HepG2 (cell line): ENCODE measurements around the gene GPN2. TPM values are rescaled to one million over a fixed set of nuclear protein-coding genes. Genes with fewer than 3 reads are reported as not detected.
A peak's percentile ranks its signal among the peaks of the same experiment; 100 is the strongest.

Source experiments
- AGO1 ChIP-seq: fragments of 200-400 bp; formaldehyde crosslinking; IDR thresholded peaks from 2 replicates; pipeline ENCODE4 v1.6.1; 2017; ENCODE audit warnings: mild to moderate bottlenecking, low read depth, low read length, moderate library complexity; ENCODE audit not compliant: poor library complexity, severe bottlenecking
- ARID2 ChIP-seq: sonication (generic); formaldehyde crosslinking; IDR thresholded peaks from 2 replicates; pipeline ENCODE4 v1.8.1; 2022; ENCODE audit warnings: mild to moderate bottlenecking, missing genetic modification reagents, borderline replicate concordance
- CEBPB ChIP-seq: IDR thresholded peaks from 2 replicates; pipeline ENCODE4 v1.6.1; 2011; ENCODE audit warnings: low read depth, low read length, improper control_type of control experiment, borderline replicate concordance
- CTCF ChIP-seq: sonication (generic); formaldehyde crosslinking; IDR thresholded peaks from 2 replicates; pipeline ENCODE4 v1.5.0; 2020; ENCODE audit warnings: mild to moderate bottlenecking, missing genetic modification reagents, moderate library complexity
- DNMT1 ChIP-seq: sonication (generic); formaldehyde crosslinking; IDR thresholded peaks from 2 replicates; pipeline ENCODE4 v1.5.1; 2020; ENCODE audit warnings: mild to moderate bottlenecking, missing genetic modification reagents
- GFI1 ChIP-seq: sonication (generic); formaldehyde crosslinking; IDR thresholded peaks from 2 replicates; pipeline ENCODE4 v1.5.0; 2020; ENCODE audit warnings: missing genetic modification reagents, mild to moderate bottlenecking, borderline replicate concordance
- HOXA9 ChIP-seq: sonication (generic); formaldehyde crosslinking; IDR thresholded peaks from 2 replicates; pipeline ENCODE4 v1.8.1; 2022; ENCODE audit warnings: missing genetic modification reagents, mild to moderate bottlenecking, moderate library complexity, borderline replicate concordance
- MAFF ChIP-seq: IDR thresholded peaks from 2 replicates; pipeline ENCODE4 v1.6.1; 2011; ENCODE audit warnings: low read depth, low read length, improper control_type of control experiment
- MED8 ChIP-seq: sonication (generic); formaldehyde crosslinking; IDR thresholded peaks from 2 replicates; pipeline ENCODE4 v1.8.1; 2023; ENCODE audit warnings: mild to moderate bottlenecking, missing genetic modification reagents; ENCODE audit not compliant: insufficient replicate concordance
- MIER3 ChIP-seq: IDR thresholded peaks from 2 replicates; pipeline ENCODE4 v1.6.1; 2016; ENCODE audit warnings: missing compliant biosample characterization, borderline replicate concordance
- MXI1 ChIP-seq: IDR thresholded peaks from 3 replicates; pipeline ENCODE4 v1.6.1; 2012; ENCODE audit warnings: low read depth, low read length, inconsistent platforms, borderline replicate concordance
- NAIF1 ChIP-seq: sonication (generic); formaldehyde crosslinking; IDR thresholded peaks from 2 replicates; pipeline ENCODE4 v1.5.0; 2020; ENCODE audit warnings: mild to moderate bottlenecking, missing genetic modification reagents, borderline replicate concordance
- NRL ChIP-seq: sonication (generic); formaldehyde crosslinking; IDR thresholded peaks from 2 replicates; pipeline ENCODE4 v1.5.0; 2020; ENCODE audit warnings: missing genetic modification reagents, mild to moderate bottlenecking, moderate library complexity, borderline replicate concordance
- REPIN1 ChIP-seq: sonication (generic); formaldehyde crosslinking; IDR thresholded peaks from 2 replicates; pipeline ENCODE4 v1.8.0; 2022; ENCODE audit warnings: missing genetic modification reagents, low read depth, mild to moderate bottlenecking, borderline replicate concordance
- TAF1 ChIP-seq: sonication (generic); formaldehyde crosslinking; IDR thresholded peaks from 2 replicates; pipeline ENCODE4 v1.4.0; 2020; ENCODE audit warnings: missing genetic modification reagents
- THRA ChIP-seq: sonication (generic); formaldehyde crosslinking; IDR thresholded peaks from 2 replicates; pipeline ENCODE4 v1.4.0; 2020; ENCODE audit warnings: missing genetic modification reagents, borderline replicate concordance
- ZBTB1 ChIP-seq: sonication (generic); formaldehyde crosslinking; IDR thresholded peaks from 2 replicates; pipeline ENCODE4 v1.4.0; 2020; ENCODE audit warnings: missing genetic modification reagents, borderline replicate concordance
- ZBTB20 ChIP-seq: sonication (generic); formaldehyde crosslinking; IDR thresholded peaks from 2 replicates; pipeline ENCODE4 v1.8.1; 2023; ENCODE audit warnings: missing genetic modification reagents, low read depth, mild to moderate bottlenecking, borderline replicate concordance
- ZMAT5 ChIP-seq: sonication (generic); formaldehyde crosslinking; IDR thresholded peaks from 2 replicates; pipeline ENCODE4 v1.5.0; 2020; ENCODE audit warnings: mild to moderate bottlenecking, low read depth, missing genetic modification reagents, borderline replicate concordance
- ZNF121 ChIP-seq: sonication (generic); formaldehyde crosslinking; IDR thresholded peaks from 2 replicates; pipeline ENCODE4 v1.5.0; 2020; ENCODE audit warnings: mild to moderate bottlenecking, missing genetic modification reagents
- ZNF225 ChIP-seq: sonication (generic); formaldehyde crosslinking; IDR thresholded peaks from 2 replicates; pipeline ENCODE4 v1.4.0; 2020; ENCODE audit warnings: mild to moderate bottlenecking, missing genetic modification reagents
- ZNF780A ChIP-seq: sonication (generic); formaldehyde crosslinking; IDR thresholded peaks from 2 replicates; pipeline ENCODE4 v1.8.0; 2022; ENCODE audit warnings: mild to moderate bottlenecking, missing genetic modification reagents, moderate library complexity
- ZNF792 ChIP-seq: IDR thresholded peaks from 2 replicates; pipeline ENCODE4 v1.6.1; 2016
- ZNF816 ChIP-seq: sonication (generic); formaldehyde crosslinking; IDR thresholded peaks from 2 replicates; pipeline ENCODE4 v1.8.0; 2022; ENCODE audit warnings: missing genetic modification reagents, mild to moderate bottlenecking, borderline replicate concordance
- ZNF883 ChIP-seq: sonication (generic); formaldehyde crosslinking; IDR thresholded peaks from 2 replicates; pipeline ENCODE4 v1.5.1; 2020; ENCODE audit warnings: mild to moderate bottlenecking, missing genetic modification reagents; ENCODE audit errors: not compliant biosample characterization
- polyA plus RNA-seq, 8 experiments: library from polyadenylated mRNA; depleted of rRNA in 3 of 8; stranded (reverse) in 7 of 8; unstranded in 1 of 8; fragments of >200 nt; fragmentation: Illumina TruSeq in 4 of 8; extraction: Trizol in 4 of 8; gene quantifications; 2 replicates each; pipeline versions ENCODE4 v1.2.1 to v1.2.3, GENCODE V29; 2011 to 2016; ENCODE audit warnings: low read depth in 4 of 8, missing spikeins in 1 of 8, mixed read lengths in 1 of 8; ENCODE audit not compliant: insufficient read depth in 1 of 8
- total RNA-seq, 5 experiments: library from RNA; depleted of rRNA; stranded (reverse); fragments of >200 nt; fragmentation: Illumina TruSeq; extraction: Trizol; gene quantifications; 2 replicates each; pipeline ENCODE4 v1.2.3, GENCODE V29; 2016; ENCODE audit warnings: low read depth in 1 of 5

The GPN2 gene
- total and polyA plus RNA-seq, 2 of the 13 experiments (the other 11 are each of a cell fraction or from before 2014, with no cell fraction given), result 19.3 to 38.9 TPM

- peak; percentile 21 for TF ChIP-seq GFI1 (CRISPR knock-in tag)
- TF ChIP-seq MIER3, result peak; percentile 51; the same call in 1 of the 2 replicates
- no peak for TF ChIP-seq ZBTB1 (CRISPR knock-in tag)
- peak; percentile 65; the same call in 1 of the 2 replicates for TF ChIP-seq ZNF121 (CRISPR knock-in tag)
- 0 out of 2 replicates have a peak, but pooled peaks have one; percentile 62 for TF ChIP-seq ARID2
- no peak for TF ChIP-seq ZMAT5
- TF ChIP-seq ZNF883, result no peak
- no peak for TF ChIP-seq THRA (CRISPR knock-in tag)
- TF ChIP-seq MAFF, result no peak
- TF ChIP-seq ZNF225, result peak; percentile 87
- peak; percentile 35; the same call in 1 of the 2 replicates for TF ChIP-seq NAIF1 (CRISPR knock-in tag)
- TF ChIP-seq MXI1, result no peak; the same call in 2 of the 3 replicates
- peak; percentile 88 for TF ChIP-seq ZNF792
- peak; percentile 85 for TF ChIP-seq NRL
- TF ChIP-seq MED8, result peak; percentile 83
- peak; percentile 36; the same call in 1 of the 2 replicates for TF ChIP-seq ZNF780A (CRISPR knock-in tag)
- TF ChIP-seq CEBPB, result no peak
- no peak; the same call in 1 of the 2 replicates for TF ChIP-seq CTCF (CRISPR knock-in tag)
- peak; percentile 94 for TF ChIP-seq REPIN1
- TF ChIP-seq HOXA9 (CRISPR knock-in tag), result peak; percentile 96
- 0 out of 2 replicates have a peak, but pooled peaks have one; percentile 42 for TF ChIP-seq DNMT1 (CRISPR knock-in tag)
- TF ChIP-seq ZNF816, result peak; percentile 73; the same call in 1 of the 2 replicates
- TF ChIP-seq ZBTB20 (CRISPR knock-in tag), result no peak; the same call in 1 of the 2 replicates
- TF ChIP-seq TAF1 (CRISPR knock-in tag), result peak; percentile 86
- TF ChIP-seq AGO1, result peak; percentile 92
Measured at GRCh38 chr1:26889551-26890466, at the start of gene GPN2 (continued).
